ENCODE data around the gene GALNT18.

- TF ChIP-seq CTCF (IDR thresholded peaks at IDR 0.05) (peak in 1 of 6 experiments; percentile 34), POLR2A (IDR thresholded peaks at IDR 0.05) (no peak)
Measured at GRCh38 chr11:11667056-11667455, 45.3 kb upstream of the GALNT18 start.
